HFFc6 (cell line): Measurements from ENCODE around the gene MED15. TPM values are rescaled to one million over a fixed set of nuclear protein-coding genes. Genes with fewer than 3 reads are reported as not detected.
"Not testable (repeated sequence)": the region's sequence is repeated elsewhere in the genome, so short reads cannot be mapped to it uniquely, and the experiment has no call there.

Source experiments
- DNase-seq: peaks from one replicate; pipeline ENCODE4 v3.0.0-alpha.2; 2018
- H3K27ac Mint-ChIP-seq: 2 replicates; pipeline ENCODE4 v1.8.0; 2020; ENCODE audit warnings: mild to moderate bottlenecking, mixed read lengths
- H3K27me3 Mint-ChIP-seq: 2 replicates; pipeline ENCODE4 v1.8.0; 2021; ENCODE audit warnings: mild to moderate bottlenecking, moderate library complexity, mixed read lengths; ENCODE audit not compliant: insufficient read depth
- H3K36me3 Mint-ChIP-seq: 2 replicates; pipeline ENCODE4 v1.8.0; 2021; ENCODE audit warnings: low read depth, mixed read lengths
- H3K4me1 Mint-ChIP-seq: 2 replicates; pipeline ENCODE4 v1.8.0; 2020; ENCODE audit warnings: low read depth, mixed read lengths
- H3K4me3 Mint-ChIP-seq: 2 replicates; pipeline ENCODE4 v1.8.0; 2020; ENCODE audit warnings: mild to moderate bottlenecking, moderate library complexity, mixed read lengths
- H3K9me3 Mint-ChIP-seq: 2 replicates; pipeline ENCODE4 v1.8.0; 2020; ENCODE audit warnings: mild to moderate bottlenecking, mixed read lengths
- total RNA-seq, 6 experiments: library from RNA; stranded (reverse); fragmentation: NEBNext Ultra II Directional; extraction: Animal tissue kit (Norgen Biotek cat#: 25700); gene quantifications; 2 replicates in 1 of 6; 3 replicates in 5 of 6; pipeline ENCODE4 v1.2.3, GENCODE V29; 2021
- TF ChIP-seq, protein P1 (sequence below): fragments of 200-600 bp; sonication (generic); IDR thresholded peaks from 2 replicates; pipeline ENCODE4 v1.5.0; 2021; ENCODE audit warnings: antibody characterized with exemption, mild to moderate bottlenecking

The MED15 gene
- total RNA-seq, 6 experiments from 2014 or later: 128 to 148 (median 136) TPM

DNA sequence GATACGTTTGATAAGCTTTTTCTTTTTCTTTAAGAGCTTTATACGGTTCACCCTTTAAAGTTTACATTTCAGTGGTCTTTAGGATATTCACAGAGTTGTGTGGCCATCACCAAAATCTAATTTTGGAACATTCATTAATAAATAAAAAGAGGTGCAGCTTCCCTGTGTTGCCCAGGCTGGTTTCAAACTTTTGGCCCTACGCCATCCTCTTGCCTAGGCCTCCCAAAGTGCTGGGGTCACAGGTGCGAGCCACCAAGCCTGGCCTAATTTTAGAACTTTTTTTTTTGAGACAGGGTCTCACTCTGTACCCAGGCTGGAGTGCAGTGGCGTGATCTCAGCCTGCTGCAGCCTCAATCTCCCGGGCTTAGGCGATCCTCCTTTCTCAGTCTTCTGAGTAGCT is 30.6 kb downstream of the MED15 start:
- TF ChIP-seq, protein P1, sequence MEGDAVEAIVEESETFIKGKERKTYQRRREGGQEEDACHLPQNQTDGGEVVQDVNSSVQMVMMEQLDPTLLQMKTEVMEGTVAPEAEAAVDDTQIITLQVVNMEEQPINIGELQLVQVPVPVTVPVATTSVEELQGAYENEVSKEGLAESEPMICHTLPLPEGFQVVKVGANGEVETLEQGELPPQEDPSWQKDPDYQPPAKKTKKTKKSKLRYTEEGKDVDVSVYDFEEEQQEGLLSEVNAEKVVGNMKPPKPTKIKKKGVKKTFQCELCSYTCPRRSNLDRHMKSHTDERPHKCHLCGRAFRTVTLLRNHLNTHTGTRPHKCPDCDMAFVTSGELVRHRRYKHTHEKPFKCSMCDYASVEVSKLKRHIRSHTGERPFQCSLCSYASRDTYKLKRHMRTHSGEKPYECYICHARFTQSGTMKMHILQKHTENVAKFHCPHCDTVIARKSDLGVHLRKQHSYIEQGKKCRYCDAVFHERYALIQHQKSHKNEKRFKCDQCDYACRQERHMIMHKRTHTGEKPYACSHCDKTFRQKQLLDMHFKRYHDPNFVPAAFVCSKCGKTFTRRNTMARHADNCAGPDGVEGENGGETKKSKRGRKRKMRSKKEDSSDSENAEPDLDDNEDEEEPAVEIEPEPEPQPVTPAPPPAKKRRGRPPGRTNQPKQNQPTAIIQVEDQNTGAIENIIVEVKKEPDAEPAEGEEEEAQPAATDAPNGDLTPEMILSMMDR: no peak
- peaks cover 52% of the 10 kb centered on the region for H3K4me1 Mint-ChIP-seq
- DNase-seq: no peak
- H3K27me3 Mint-ChIP-seq: peaks cover 11% of the 10 kb centered on the region
- H3K36me3 Mint-ChIP-seq: peaks cover 53% of the 10 kb centered on the region
- H3K4me3 Mint-ChIP-seq: no peak overlapping the region
- no peaks in the 10 kb centered on the region for H3K9me3 Mint-ChIP-seq
- peak overlapping the region; percentile 14; the same call in 1 of the 2 replicates for H3K27ac Mint-ChIP-seq

- H3K27ac Mint-ChIP-seq, H3K4me3 Mint-ChIP-seq, H3K9me3 Mint-ChIP-seq, DNase-seq: not testable (repeated sequence)
- Mint-ChIP-seq H3K36me3 (peaks cover 57% of the 10 kb centered on the region), H3K4me1 (peaks cover 50% of the 10 kb centered on the region), H3K27me3 (peaks cover 11% of the 10 kb centered on the region)
Observed at GRCh38 chr22:20538875-20539274, 31.5 kb downstream of the MED15 start.

DNA sequence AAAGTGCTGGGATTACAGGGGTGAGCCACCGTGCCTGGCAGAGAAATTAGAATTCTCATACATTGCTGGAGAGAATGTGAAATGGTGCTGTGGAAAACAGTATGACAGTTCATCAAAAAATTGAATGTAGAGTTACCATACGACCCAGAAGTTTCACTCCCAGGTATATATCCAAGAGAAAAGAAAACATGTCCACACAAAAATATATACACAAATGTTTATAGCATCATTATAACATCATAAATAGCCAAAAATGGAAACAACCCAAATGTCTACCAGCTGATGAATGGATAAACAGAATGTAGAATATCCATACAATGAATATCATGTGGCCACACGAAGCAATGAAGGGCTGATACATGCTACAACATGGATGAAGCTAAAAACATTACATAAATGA is 34.6 kb downstream of the MED15 start:
- DNase-seq: no peak
- TF ChIP-seq, protein P1: no peak
- peaks cover 1% of the 10 kb centered on the region for H3K27me3 Mint-ChIP-seq
- H3K4me1 Mint-ChIP-seq: peaks cover 43% of the 10 kb centered on the region
- peak overlapping the region; percentile 68; the same call in 1 of the 2 replicates for H3K27ac Mint-ChIP-seq
- H3K36me3 Mint-ChIP-seq: peaks cover 55% of the 10 kb centered on the region
- no peak overlapping the region for H3K4me3 Mint-ChIP-seq
- H3K9me3 Mint-ChIP-seq: no peaks in the 10 kb centered on the region

DNA sequence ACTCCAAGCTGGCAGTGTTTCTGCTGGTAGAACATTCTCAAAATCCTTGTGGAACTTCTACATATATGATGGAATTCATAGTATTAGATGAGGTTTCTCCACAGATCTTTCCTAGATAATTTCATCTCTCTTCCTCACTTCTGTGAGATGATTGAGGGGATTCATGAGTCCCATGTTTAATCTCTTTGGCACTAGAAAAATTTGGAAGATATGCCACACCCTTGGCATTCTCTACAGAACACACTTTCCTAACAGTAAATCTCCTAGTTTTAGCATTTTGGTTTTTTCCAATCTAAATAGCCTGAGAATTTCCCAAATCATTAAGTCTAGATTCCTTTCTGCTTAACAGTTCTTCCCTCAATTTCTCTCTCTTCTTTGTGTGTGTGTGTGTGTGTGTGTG is 35.3 kb downstream of the MED15 start:
- peaks cover 1% of the 10 kb centered on the region for H3K27me3 Mint-ChIP-seq
- H3K4me3 Mint-ChIP-seq: peak overlapping the region; percentile 9; the same call in 1 of the 2 replicates
- H3K36me3 Mint-ChIP-seq: peaks cover 51% of the 10 kb centered on the region
- TF ChIP-seq, protein P1: no peak
- DNase-seq: peak; percentile 27
- H3K27ac Mint-ChIP-seq: peak overlapping the region; percentile 68
- H3K4me1 Mint-ChIP-seq: peaks cover 43% of the 10 kb centered on the region
- H3K9me3 Mint-ChIP-seq: no peaks in the 10 kb centered on the region

GRCh38 chr22:20545318-20545634 is 37.9 kb downstream of the MED15 start:
- peaks cover 58% of the 10 kb centered on the region for H3K4me1 Mint-ChIP-seq
- DNase-seq, H3K27me3 Mint-ChIP-seq, H3K4me3 Mint-ChIP-seq, H3K27ac Mint-ChIP-seq, H3K9me3 Mint-ChIP-seq: not testable (repeated sequence)
- peaks cover 47% of the 10 kb centered on the region for H3K36me3 Mint-ChIP-seq

- peaks cover 64% of the 10 kb centered on the region for H3K4me1 Mint-ChIP-seq
- DNase-seq: no peak
- TF ChIP-seq, protein P1: no peak
- H3K4me3 Mint-ChIP-seq: no peak overlapping the region
- peak overlapping the region; percentile 42 for H3K27ac Mint-ChIP-seq
- H3K9me3 Mint-ChIP-seq: no peaks in the 10 kb centered on the region
- H3K27me3 Mint-ChIP-seq: peaks cover 1% of the 10 kb centered on the region
- peaks cover 42% of the 10 kb centered on the region for H3K36me3 Mint-ChIP-seq
Observed at GRCh38 chr22:20545681-20546521, 38.5 kb downstream of the MED15 start.
